Endothelial cell of umbilical vein (primary cell): ENCODE results near the gene BST2.

Source experiments
- EZH2 ChIP-seq: IDR thresholded peaks from 2 replicates; pipeline ENCODE4 v1.6.1; 2012; ENCODE audit warnings: borderline replicate concordance, low read depth, mild to moderate bottlenecking, moderate library complexity, low read length, inconsistent platforms; ENCODE audit not compliant: severe bottlenecking
- POLR2A ChIP-seq: IDR thresholded peaks from 2 replicates; pipeline ENCODE4 v1.6.1; 2012; ENCODE audit warnings: low read depth, mild to moderate bottlenecking, control low read depth, low read length
- POLR2AphosphoS5 ChIP-seq: IDR thresholded peaks from 2 replicates; pipeline ENCODE4 v1.6.1; 2012; ENCODE audit warnings: low read depth, mild to moderate bottlenecking, control low read depth, low read length, moderate library complexity; ENCODE audit not compliant: insufficient read depth
- TF ChIP-seq, protein P1 (sequence below), 2 donors: IDR thresholded peaks; 1 replicate in 1 of 2; 2 replicates in 1 of 2; pipeline ENCODE4 v1.5.1; 2011; ENCODE audit warnings: low read length in 2 of 2, mild to moderate bottlenecking in 2 of 2, moderate library complexity in 2 of 2, control low read depth in 1 of 2, inconsistent platforms in 1 of 2, low read depth in 1 of 2; ENCODE audit not compliant: insufficient read depth in 1 of 2; ENCODE audit errors: extremely low read depth in 1 of 2
- TF ChIP-seq, protein P2 (sequence below): IDR thresholded peaks from 2 replicates; pipeline ENCODE4 v1.6.1; 2011; ENCODE audit not compliant: insufficient read depth, insufficient read length

DNA sequence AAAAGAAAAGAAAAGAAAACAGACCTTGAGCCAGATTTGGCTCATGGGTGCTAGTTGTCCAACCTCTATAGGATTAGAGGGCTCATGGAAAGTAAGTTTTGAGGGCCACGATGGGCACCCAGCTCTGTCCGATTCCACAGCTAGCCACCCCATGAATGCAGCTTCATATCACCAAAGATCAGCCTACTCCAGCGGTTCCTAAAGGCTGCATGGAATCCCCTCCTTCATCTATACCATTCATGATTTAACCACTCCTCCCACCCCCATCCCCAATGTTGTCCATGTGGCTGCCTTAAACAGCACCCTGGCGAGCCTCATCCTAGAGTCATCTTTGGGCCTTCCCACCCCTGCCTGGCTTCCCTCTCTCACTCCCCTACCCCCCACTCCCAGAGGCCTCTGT lies 16.5 kb upstream of the BST2 start:
- TF ChIP-seq, protein P1, sequence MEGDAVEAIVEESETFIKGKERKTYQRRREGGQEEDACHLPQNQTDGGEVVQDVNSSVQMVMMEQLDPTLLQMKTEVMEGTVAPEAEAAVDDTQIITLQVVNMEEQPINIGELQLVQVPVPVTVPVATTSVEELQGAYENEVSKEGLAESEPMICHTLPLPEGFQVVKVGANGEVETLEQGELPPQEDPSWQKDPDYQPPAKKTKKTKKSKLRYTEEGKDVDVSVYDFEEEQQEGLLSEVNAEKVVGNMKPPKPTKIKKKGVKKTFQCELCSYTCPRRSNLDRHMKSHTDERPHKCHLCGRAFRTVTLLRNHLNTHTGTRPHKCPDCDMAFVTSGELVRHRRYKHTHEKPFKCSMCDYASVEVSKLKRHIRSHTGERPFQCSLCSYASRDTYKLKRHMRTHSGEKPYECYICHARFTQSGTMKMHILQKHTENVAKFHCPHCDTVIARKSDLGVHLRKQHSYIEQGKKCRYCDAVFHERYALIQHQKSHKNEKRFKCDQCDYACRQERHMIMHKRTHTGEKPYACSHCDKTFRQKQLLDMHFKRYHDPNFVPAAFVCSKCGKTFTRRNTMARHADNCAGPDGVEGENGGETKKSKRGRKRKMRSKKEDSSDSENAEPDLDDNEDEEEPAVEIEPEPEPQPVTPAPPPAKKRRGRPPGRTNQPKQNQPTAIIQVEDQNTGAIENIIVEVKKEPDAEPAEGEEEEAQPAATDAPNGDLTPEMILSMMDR (IDR thresholded peaks at IDR 0.05; ENCODE audit: extremely low read depth in 1 of 2, insufficient read depth in 1 of 2, low read depth in 1 of 2, low read length in 2 of 2), result no peak
- TF ChIP-seq, protein P2, sequence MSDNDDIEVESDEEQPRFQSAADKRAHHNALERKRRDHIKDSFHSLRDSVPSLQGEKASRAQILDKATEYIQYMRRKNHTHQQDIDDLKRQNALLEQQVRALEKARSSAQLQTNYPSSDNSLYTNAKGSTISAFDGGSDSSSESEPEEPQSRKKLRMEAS, result no peak
- TF ChIP-seq POLR2AphosphoS5 (no peak), POLR2A (no peak), EZH2 (no peak)
